C4-2B (cell line): Measurements from ENCODE around the gene GRIN3B.

ENCODE experiments used
- ZFX ChIP-seq: fragments of 450-650 bp; IDR thresholded peaks from 2 replicates; pipeline ENCODE4 v1.6.1; 2017
- TF ChIP-seq, protein P1 (sequence below): fragments of 450-650 bp; conservative IDR thresholded peaks from 2 replicates; pipeline ENCODE4 v1.5.1; 2017; ENCODE audit warnings: mild to moderate bottlenecking

DNA sequence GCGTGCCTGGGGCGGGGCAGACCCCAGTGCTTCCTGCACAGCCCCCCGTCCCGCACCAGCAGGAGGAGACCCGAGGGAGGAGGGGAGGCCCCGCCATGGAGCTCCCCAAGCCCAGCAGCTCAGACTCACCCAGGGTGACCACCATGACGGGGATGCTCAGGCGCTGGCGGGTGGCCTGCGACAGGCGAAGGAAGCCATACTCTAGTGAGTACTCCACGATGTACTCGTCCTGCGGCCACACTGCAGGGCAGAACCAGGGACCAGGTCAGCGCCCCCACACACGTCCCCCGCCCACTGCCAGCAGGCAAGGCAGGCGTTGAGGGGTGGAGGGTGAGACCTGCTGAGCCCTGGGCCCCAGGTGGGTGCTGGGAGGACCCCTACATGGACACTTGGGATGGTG, 12.1 kb downstream of the GRIN3B start:
- TF ChIP-seq, protein P1, sequence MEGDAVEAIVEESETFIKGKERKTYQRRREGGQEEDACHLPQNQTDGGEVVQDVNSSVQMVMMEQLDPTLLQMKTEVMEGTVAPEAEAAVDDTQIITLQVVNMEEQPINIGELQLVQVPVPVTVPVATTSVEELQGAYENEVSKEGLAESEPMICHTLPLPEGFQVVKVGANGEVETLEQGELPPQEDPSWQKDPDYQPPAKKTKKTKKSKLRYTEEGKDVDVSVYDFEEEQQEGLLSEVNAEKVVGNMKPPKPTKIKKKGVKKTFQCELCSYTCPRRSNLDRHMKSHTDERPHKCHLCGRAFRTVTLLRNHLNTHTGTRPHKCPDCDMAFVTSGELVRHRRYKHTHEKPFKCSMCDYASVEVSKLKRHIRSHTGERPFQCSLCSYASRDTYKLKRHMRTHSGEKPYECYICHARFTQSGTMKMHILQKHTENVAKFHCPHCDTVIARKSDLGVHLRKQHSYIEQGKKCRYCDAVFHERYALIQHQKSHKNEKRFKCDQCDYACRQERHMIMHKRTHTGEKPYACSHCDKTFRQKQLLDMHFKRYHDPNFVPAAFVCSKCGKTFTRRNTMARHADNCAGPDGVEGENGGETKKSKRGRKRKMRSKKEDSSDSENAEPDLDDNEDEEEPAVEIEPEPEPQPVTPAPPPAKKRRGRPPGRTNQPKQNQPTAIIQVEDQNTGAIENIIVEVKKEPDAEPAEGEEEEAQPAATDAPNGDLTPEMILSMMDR: no peak
- TF ChIP-seq ZFX: no peak
